Type B pancreatic cell (in vitro differentiated cells): ENCODE data around the gene PRKAR1B. TPM values are rescaled to one million over a fixed set of nuclear protein-coding genes. Genes with fewer than 3 reads are reported as not detected.
A peak's percentile ranks its signal among the peaks of the same experiment; 100 is the strongest.
"Not testable (repeated sequence)": the region's sequence is repeated elsewhere in the genome, so short reads cannot be mapped to it uniquely, and the experiment has no call there.

Experiments used
- DNase-seq: peaks from one replicate; pipeline ENCODE4 v3.0.0; 2021; ENCODE audit warnings: mixed read lengths; ENCODE audit not compliant: unreplicated experiment; ENCODE audit errors: extremely low spot score
- H3K27ac Mint-ChIP-seq: 2 replicates; pipeline ENCODE4 v1.8.0; 2021; ENCODE audit warnings: mild to moderate bottlenecking, mixed read lengths
- H3K27me3 Mint-ChIP-seq: 2 replicates; pipeline ENCODE4 v1.8.0; 2021; ENCODE audit warnings: mixed read lengths
- H3K36me3 Mint-ChIP-seq: 2 replicates; pipeline ENCODE4 v1.8.0; 2021; ENCODE audit warnings: mixed read lengths
- H3K4me1 Mint-ChIP-seq: one replicate; pipeline ENCODE4 v1.8.0; 2021; ENCODE audit warnings: mixed read lengths; ENCODE audit not compliant: unreplicated experiment
- H3K4me3 Mint-ChIP-seq: 2 replicates; pipeline ENCODE4 v1.8.0; 2021; ENCODE audit warnings: mild to moderate bottlenecking, mixed read lengths
- H3K9me3 Mint-ChIP-seq: 2 replicates; pipeline ENCODE4 v1.8.0; 2021; ENCODE audit warnings: mixed read lengths
- CTCF ChIP-seq: fragments of 200-600 bp; sonication (generic); conservative IDR thresholded peaks from 2 replicates; pipeline ENCODE4 v1.5.0; 2021; ENCODE audit warnings: antibody characterized with exemption, mild to moderate bottlenecking
- total RNA-seq: library from RNA; stranded (reverse); gene quantifications from 2 replicates; pipeline ENCODE4 v1.2.1, GENCODE V29; 2021; ENCODE audit warnings: low replicate concordance

PRKAR1B gene
- total RNA-seq, 1 donor from 2014 or later: 26.1 TPM

DNA sequence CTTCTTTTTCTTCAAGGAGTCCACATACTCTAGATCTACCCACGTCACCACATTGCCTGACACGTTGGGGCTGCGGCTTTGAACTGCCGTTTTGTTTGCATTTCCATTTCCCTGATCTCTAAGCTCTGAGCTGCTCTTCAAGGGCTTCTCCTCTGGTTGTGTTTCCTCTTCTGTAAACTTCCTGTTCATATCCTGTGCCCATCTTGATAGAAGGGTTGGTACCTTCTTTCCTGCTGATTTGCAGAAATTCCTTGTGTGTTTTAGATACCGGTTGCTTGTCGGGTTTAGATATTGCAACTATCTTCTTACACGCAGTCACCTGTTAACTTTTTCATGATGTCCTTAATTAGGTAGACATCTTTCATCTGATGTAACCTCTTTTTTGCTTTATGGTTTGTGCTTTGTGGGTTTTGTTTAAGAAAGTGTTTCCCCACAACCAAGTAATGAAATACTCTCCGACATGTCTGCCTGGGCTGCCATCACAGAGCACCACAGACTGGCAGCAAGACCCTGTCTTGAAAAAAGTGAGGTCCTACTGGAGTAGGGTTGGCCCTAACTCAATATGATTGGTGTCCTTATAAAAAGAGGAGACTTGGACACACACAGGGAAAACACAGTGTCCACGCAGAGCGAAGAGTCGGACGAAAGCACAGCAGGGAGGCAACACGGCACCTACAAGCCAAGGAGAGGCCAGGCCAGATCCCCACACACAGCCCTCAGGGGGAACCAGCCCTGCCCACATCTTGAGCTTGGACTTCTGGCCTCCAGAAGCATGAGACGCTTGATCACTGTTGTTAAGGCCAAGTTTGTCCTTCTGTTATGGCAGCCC is 108.3 kb downstream of the PRKAR1B start:
- Mint-ChIP-seq H3K4me3 (no peak overlapping the region), H3K27ac (no peak overlapping the region), H3K9me3 (peaks cover 23% of the 10 kb centered on the region), H3K27me3 (no peaks in the 10 kb centered on the region), H3K4me1 (peaks cover 5% of the 10 kb centered on the region), H3K36me3 (peaks cover 20% of the 10 kb centered on the region)
- DNase-seq: no peak
- no peak for TF ChIP-seq CTCF

GRCh38 chr7:617614-618538 is 109.2 kb downstream of the PRKAR1B start:
- peaks cover 20% of the 10 kb centered on the region for H3K36me3 Mint-ChIP-seq
- no peak overlapping the region for H3K27ac Mint-ChIP-seq
- TF ChIP-seq CTCF: no peak
- peaks cover 23% of the 10 kb centered on the region for H3K9me3 Mint-ChIP-seq
- peaks cover 5% of the 10 kb centered on the region for H3K4me1 Mint-ChIP-seq
- no peak for DNase-seq
- no peak overlapping the region for H3K4me3 Mint-ChIP-seq
- H3K27me3 Mint-ChIP-seq: no peaks in the 10 kb centered on the region

DNA sequence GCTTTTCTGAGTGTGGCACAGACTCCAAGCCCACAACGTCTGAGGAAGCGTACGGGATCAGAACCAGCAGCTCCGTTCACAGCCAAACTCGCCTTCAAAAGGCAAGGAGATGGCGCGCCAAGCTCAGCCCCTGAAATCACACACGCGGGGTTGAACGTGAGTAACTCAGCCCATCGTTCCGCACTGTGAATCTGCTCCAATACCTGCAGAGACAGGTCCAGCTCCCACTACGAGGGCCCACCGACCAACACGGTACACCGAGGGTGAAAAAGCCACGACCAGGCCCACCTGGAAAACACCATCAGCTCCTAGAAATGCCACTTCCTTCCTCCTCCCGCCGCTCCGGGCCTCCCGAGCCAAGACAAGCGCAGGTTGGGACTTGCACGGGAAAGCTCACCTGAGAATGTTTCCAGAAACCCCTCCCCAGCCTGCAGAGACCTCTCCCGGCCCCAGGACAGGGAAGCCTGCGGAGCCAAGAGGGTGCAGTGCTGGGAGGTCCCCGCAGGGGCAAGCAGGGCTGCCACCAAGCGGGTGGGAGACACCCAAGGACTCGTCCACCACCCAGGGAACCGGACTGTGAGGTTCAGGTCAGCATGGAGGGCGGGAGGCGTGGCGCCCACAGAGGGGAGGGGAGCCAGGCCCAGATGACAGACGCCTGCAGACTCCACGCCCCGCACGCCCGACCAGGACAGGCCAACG is 113.5 kb downstream of the PRKAR1B start:
- Mint-ChIP-seq H3K27me3 (no peaks in the 10 kb centered on the region), H3K36me3 (peaks cover 9% of the 10 kb centered on the region), H3K9me3 (peaks cover 9% of the 10 kb centered on the region), H3K27ac (no peak overlapping the region), H3K4me3 (no peak overlapping the region), H3K4me1 (peaks cover 17% of the 10 kb centered on the region)
- DNase-seq: no peak
- no peak for TF ChIP-seq CTCF

DNA sequence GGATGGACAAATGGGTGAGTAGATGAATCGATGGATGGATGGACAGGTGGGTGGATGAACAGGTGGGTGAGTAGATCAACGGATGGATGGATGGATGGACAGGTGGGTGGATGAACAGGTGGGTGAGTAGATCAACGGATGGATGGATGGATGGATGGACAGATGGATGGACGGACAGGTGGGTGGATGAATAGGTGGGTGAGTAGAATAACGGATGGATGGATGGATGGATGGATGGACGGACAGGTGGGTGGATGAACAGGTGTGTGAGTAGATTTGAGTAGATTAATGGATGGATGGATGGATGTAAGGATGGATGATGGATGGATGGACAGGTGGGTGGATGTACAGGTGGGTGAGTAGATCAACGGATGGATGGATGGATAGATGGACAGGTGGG is 115.2 kb downstream of the PRKAR1B start:
- H3K36me3 Mint-ChIP-seq, H3K27me3 Mint-ChIP-seq, DNase-seq, H3K27ac Mint-ChIP-seq, H3K9me3 Mint-ChIP-seq, H3K4me3 Mint-ChIP-seq: not testable (repeated sequence)
- peaks cover 12% of the 10 kb centered on the region for H3K4me1 Mint-ChIP-seq

- DNase-seq: no peak
- H3K27me3 Mint-ChIP-seq: no peaks in the 10 kb centered on the region
- TF ChIP-seq CTCF: no peak
Observed at GRCh38 chr7:611281-611810, 115.7 kb downstream of the PRKAR1B start.

More at GRCh38 chr7:611281-611810, 115.7 kb downstream of the PRKAR1B start:
- Mint-ChIP-seq H3K4me3 (no peak overlapping the region), H3K36me3 (peaks cover 6% of the 10 kb centered on the region), H3K4me1 (peaks cover 12% of the 10 kb centered on the region), H3K9me3 (peaks cover 4% of the 10 kb centered on the region), H3K27ac (peak overlapping the region; percentile 23)
